Activated T-helper 1 cell treated with anti-CD3 and anti-CD28 coated beads, Interleukin-2, amount 50 U/mL, for 16 hours (primary cell): ENCODE measurements around the gene TMEM200A.

Experiments used
- DNase-seq, 2 donors: peaks; one replicate each; pipeline ENCODE4 v3.0.0-alpha.2; 2020; ENCODE audit warnings: low read depth in 1 of 2, low spot score in 1 of 2

The TMEM200A gene

DNA sequence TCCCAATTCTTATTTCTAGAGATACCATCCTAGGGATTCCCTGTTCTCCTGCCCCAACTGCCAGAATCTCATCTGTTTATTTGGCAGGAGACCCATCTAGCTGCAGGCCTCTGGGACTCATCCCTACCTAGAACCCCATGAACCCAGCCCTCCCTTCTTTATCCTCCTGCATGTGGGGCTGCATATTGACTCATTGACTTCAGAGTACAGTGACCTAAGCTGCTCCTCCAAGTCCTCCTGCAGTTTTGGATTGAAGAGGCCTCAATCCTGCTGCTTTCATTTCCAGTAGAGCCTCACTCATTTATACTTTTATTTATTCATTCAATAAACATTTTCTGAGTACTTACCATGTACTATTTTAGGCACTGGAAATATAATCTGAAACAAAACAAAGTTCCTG is 11.6 kb downstream of the TMEM200A start:
- no peak for DNase-seq

DNA sequence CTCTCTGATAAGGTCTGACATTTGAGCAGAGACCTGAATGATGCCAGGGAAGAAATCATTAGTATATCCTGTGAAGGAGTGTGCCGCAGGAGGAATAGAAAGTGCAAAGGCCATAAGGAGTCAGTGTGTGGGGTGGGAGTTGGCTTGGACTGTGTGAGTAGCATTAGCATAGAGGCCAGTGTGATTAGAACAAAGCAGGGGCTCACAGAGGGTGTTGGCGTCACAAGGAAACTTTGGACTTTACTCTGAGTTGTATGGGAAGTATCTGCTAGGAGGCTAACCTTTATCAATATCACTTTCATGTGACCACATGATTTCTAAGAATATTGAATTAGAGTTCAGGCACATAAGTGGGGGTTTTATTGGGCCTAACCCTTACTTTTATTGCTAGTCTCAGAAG is 12.1 kb downstream of the TMEM200A start:
- no peak for DNase-seq

GRCh38 chr6:130379223-130379622 is 13.4 kb downstream of the TMEM200A start:
- DNase-seq, result no peak

DNA sequence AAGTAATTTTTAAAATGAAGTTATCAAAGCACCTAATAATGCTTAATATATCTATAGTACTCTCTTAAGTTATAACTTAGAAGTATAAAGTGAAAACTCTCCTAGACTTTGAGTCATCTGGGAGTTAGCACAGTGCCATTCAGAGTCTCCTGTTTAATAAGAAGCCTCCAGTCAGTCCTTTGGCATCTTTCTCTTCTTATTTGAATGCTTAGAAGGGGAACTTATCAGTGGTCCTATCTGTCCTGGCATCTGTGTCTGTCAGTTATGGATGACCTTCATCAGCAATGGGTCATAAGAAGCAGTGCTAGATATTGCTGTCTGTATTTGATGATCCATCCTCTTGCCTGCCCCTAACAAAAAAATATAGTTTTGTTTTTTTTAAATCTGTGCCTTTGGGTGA is 15.2 kb downstream of the TMEM200A start:
- no peak for DNase-seq

DNA sequence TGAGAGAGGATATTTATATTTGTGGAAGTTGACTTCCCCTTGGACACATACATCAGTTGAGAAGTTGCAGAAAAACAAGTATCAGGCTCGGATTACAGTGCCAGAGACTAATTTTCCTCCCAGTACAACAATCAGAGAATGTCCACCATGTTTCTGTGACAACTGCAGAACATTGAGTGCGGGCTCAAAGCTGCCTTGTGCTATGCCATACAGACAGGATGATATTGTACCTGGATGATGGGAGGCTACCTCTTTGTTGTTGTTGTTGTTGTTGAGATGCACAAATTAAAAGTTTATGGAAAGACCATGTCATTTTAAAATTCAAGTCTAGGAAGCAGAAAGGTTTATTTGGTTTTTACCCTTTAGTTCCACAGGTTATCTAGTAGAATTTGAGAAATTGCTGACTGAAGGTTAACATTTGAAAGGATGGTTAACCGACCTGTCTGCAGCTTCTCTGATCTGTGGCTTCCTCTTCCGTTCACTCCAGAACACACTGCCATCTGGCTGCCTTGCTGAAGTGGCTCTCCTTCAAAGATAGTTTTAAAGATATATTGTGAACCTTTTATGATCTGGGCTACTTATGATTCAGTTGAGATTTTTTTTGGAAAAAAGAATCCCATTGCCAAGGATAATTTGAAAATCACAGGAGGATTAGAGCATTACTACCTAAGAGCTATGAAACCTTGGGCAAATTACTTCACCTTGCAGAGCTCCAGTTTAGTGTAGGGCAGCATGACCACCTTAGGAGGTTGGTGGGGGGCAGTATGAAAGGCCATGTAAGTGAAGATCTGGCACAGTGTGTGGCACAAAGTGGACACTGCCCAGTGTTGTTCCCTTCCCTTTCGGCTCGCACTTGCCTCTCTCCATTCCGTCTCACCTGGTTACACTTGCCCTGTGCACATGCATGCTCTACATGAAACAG is 15.9 kb downstream of the TMEM200A start:
- no peak for DNase-seq

- no peak for DNase-seq
Measured at GRCh38 chr6:130382872-130383490, 17.2 kb downstream of the TMEM200A start.

GRCh38 chr6:130385064-130385695 is 19.4 kb downstream of the TMEM200A start:
- DNase-seq, result no peak

DNA sequence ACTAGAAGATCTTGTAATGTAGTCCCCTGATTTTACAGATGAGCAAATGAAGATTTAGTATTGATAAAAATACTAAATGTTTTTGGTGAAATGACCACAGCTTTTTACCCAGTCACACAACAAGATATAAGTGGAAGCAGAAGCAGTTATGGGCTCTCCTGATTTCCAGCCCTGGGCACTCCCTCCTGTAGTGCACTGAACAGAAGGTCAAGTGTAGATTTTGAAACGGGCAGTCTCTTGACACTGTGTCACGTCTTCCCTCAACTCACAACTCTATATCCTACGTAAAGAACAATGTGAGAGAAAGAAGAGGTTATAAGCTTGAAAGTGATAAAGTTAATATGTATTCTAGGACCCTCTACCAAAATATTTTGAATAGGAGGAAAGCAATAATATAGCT is 23.3 kb downstream of the TMEM200A start:
- no peak for DNase-seq

GRCh38 chr6:130390890-130391289 is 25.1 kb downstream of the TMEM200A start:
- no peak for DNase-seq

DNA sequence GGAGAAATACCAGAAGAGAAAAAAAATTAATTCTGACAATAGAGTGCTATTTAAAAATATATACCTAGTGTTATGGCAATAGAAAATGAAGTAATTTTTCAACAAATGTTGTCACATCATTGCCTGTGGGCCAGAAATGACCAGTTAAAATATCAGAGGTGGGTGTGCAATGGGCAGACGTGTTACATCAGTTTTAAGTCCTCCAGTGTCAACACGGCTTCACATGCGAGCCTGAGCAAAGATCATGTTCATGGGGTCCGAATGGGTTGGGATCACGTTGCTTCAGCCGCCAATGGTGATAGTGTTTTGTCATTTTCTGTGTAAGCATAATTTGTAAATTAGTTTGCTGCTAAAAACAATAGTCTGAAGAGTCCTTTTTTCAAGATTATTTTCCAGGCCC is 27.5 kb downstream of the TMEM200A start:
- no peak for DNase-seq

DNA sequence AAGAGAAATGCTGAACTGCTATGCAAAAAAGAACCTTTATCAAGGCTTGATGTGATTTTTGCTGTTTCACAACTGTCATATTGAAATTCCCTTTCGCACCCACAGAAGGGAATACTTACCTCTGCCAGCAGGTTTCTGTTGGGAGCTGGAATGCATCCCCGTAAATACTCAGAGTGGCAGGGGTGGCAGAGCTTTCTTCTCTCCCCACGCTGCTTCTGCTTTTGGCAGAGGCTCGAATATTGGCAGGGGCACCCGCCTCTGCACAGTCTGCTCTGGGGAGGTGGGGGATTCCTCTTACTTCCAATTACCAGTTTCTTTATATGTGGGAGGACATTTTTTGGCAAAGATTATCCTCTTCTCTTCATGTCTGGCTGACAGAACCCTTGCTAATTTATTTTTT is 28.4 kb downstream of the TMEM200A start:
- DNase-seq, result no peak

GRCh38 chr6:130395164-130395563 is 29.3 kb downstream of the TMEM200A start:
- no peak for DNase-seq

DNA sequence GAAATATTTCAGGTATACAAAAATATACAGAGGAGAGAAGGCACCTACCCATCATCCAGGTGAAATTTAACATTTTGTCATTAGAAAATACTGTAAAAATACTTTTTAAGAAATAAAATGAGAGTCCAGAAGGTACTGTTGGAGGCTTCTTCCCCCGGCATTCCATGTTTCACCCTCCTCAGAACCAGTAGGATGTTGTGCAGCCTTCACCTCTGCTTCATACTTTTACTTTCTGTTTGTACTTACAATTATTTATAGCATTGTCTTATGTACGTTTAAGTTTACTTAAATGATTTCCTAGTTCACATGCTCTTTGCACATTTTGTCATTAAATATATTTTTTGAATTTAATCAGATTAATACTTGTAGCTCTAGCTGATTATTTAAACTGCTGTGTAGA is 30.9 kb downstream of the TMEM200A start:
- no peak for DNase-seq

DNA sequence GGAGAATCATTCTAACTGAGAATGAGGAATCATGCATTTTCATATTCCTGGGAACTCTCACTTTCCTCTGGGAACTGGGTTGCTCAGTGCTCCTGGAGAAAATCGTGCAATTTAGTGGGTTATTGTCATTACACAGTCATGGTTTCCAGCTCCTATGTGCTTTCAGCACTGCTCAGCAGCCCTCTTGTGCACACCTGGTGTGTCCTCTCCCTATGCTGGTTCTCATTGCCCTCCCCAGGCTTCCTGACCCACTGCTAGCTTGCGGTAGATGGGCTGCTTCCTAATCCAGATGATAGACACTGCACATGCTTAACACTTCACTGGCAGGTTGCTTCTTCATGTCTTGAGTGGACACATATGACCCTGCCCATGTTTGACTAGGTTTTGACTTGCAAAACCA is 39.7 kb downstream of the TMEM200A start:
- no peak for DNase-seq

DNA sequence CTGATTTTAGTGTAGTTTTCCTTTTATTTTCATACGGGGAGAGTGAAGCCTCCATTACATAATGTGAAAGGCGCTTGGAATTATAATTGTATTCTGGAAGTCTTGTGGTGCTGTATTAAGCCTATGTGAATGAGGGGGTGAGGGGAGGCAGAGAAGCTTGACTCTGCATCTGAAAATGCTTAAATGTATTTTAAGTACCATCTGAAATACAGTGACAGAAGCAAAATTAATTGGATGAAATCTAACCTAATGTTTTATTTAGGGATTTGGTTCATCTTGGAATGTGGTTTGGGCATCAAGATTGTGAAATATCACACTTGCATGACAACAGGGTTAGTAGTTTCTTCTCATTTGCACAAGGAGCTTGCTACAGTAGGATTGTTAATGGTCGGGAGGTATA is 41.2 kb downstream of the TMEM200A start:
- no peak for DNase-seq

DNA sequence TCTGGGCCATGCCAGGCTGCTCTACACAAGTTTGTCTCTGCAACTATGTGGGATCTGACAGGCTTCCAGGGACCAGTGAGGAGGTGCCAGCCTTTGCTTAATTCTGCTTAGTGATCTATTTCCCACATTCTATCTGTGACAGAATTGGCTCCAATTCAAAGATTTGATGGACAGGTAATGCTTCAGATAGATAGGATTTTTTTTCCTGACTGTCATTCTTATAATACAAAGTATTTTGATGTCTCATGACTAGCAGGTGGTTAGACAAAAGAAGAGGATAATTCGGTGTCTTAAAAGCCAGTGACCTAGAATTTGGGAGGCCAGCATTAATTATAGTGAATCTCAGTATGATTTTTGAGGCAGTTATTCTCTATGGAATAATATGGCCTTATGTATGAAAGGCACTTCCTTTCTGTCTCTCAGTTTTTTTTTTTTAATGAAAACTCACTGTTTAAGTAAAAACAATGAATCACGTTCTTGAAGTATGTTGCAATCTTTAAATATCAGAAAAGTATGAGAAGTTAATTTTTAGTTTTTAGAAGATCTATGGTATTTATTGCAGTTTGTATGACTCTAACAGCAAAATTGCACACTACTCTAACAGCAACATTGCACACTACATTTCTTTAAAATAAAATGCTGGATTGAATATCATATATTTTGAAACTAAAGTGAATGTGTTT is 43.7 kb downstream of the TMEM200A start:
- DNase-seq, result no peak

DNA sequence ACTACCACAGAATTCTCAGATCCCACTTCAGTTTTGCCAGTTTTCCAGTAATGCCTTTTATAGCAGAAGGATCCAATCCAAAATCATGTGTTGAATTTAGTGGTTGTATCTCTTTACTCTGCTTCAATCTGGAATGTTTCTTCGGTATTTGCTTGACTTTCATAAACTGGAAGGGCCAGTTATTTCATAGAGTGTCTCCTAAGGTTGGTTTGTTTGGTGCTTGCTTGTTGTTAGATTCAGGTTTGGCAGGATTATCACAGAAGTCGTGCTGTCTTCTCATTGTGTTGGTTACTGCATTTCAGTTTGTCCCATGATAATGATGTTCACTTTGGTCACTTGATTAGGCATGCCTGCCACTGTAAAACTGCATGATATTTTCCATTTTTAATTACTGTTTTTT is 45.7 kb downstream of the TMEM200A start:
- no peak for DNase-seq

DNA sequence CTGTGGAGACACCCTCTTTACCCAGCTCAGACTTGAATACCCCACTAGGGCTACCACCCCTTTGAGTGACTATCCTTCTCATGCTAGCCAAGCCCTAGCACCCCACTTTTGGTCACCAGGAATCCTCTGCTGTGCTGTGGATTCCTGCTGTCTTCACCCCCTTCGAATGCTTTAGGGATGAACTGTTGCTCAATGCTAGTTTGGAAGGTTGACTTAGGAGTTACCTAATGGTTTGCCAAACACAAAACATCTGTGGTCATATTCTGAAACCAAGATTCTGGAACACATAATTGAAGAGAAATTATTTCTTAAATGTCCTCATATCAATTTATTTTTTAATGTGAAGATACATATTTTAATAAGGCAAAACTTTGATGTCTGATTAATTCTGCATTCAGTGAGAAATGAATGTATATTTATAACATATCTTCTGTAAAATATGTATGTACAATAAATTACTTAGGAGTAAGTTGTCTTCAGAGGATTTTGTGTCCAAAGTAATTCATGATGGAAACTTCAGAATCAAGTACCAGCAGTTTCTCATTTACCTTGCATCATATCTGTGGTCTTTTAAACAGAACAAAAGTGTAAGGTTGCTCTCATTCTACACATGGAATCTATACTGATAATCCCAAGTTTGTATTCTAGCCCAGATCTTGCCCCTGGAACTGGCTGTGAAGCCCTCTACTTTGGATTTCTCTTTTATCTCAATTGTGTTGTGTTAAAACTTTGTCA is 46.9 kb downstream of the TMEM200A start:
- no peak for DNase-seq

DNA sequence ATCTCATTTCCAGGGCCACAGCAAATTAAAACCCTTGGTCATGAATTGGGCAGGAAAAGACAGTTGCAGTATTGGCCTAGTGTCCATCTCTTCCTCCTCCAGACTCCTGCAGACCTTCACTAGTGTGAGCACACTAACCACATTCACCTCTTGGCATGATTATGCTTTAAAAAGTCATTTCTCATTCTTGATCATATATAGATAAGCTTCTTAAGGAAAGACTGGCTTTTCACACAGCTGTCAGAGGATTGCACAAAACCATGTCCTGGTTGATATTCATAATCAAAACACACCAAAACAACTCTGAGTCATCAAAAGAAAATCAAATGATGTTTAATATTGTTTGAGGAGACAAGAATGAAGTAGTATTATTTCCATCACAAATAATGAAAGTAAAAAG is 52.1 kb downstream of the TMEM200A start:
- no peak for DNase-seq

DNA sequence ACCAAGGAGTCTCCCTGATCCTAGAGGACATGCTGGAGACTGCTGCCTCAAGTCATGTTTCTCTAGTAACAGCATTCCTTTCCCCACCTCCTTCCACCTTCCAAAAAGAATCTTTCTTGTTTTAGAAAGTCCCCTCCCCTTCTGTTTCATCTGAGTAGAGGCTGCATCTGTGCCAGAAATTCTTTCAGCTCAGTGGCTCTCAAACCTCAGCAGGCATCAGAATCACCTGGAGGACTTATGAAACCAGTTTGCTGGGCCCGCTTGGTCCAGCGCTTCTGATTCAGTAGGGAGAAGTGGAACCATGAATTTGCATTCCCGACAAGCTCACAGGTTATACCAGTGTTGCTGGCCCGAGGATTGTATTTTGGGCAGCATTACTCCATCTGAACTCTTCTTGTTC is 55.1 kb downstream of the TMEM200A start:
- no peak for DNase-seq

- no peak for DNase-seq
Measured at GRCh38 chr6:130421585-130421984, 55.8 kb downstream of the TMEM200A start.
